Ishikawa (cell line): Measurements from ENCODE around the gene MAS1.

ENCODE experiments used
- NFIC ChIP-seq: IDR thresholded peaks from 2 replicates; pipeline ENCODE4 v1.6.1; 2012
- RAD21 ChIP-seq: IDR thresholded peaks from 2 replicates; pipeline ENCODE4 v1.6.1; 2012; ENCODE audit warnings: low read depth
- REST ChIP-seq: IDR thresholded peaks from 2 replicates; pipeline ENCODE4 v1.6.1; 2012; ENCODE audit warnings: low read depth, mild to moderate bottlenecking
- TAF1 ChIP-seq: IDR thresholded peaks from 2 replicates; pipeline ENCODE4 v1.6.1; 2012; ENCODE audit warnings: low read depth, mild to moderate bottlenecking

GRCh38 chr6:159908979-159909378, 18.2 kb downstream of the MAS1 start:
- TF ChIP-seq REST (no peak), TAF1 (no peak), NFIC (no peak), RAD21 (no peak)
